Measurements from ENCODE around the gene SPTBN1. TPM values are rescaled to one million over a fixed set of nuclear protein-coding genes. Genes with fewer than 3 reads are reported as not detected.

Gene SPTBN1
- total and polyA plus RNA-seq, 2 donors (not counting 3 experiments of a cell fraction or from before 2014, with no cell fraction given): 63.3 to 320 TPM

DNA sequence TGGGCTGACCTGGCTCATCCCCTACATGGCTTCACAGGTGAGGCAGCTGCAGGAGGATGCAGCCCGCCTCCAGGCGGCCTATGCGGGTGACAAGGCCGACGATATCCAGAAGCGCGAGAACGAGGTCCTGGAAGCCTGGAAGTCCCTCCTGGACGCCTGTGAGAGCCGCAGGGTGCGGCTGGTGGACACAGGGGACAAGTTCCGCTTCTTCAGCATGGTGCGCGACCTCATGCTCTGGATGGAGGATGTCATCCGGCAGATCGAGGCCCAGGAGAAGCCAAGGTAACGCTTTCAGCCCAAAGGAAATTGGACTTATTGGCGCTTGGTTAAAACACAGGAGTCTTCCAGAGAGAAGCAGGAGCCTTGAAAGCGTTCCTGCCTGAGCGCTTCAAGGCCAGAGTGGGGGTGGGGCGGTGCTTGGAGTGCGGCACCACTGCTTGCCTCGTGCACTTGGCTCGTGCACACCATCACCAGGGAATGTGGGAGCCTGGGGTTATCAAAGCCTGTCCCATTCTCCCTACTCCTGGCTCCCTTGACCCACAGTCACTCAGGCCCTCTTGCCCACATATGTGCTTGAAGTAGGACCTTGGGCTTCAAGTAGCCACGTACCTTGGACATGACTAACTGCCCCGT, 197.6 kb downstream of the SPTBN1 start:
- Histone ChIP-seq H3K4me3 (replicated peaks in 1 of 3; ENCODE audit: insufficient read depth in 1 of 3, low read depth in 1 of 3, low read length in 3 of 3) (no peak overlapping the region), H3K79me2 (ENCODE audit: control insufficient read depth, insufficient read depth, low read length) (peaks cover 6% of the 10 kb centered on the region), H3K27ac (ENCODE audit: insufficient read depth, low read depth, low read length) (no peak overlapping the region), H2AFZ (ENCODE audit: low read depth, low read length) (no peak overlapping the region), H3K27me3 (ENCODE audit: control insufficient read depth in 2 of 2, insufficient read depth in 2 of 2, low read length in 2 of 2) (no peaks in the 10 kb centered on the region), H3K9ac (replicated peaks; ENCODE audit: extremely low read depth, insufficient read depth, low read length) (no peak overlapping the region), H3K9me3 (replicated peaks; ENCODE audit: control insufficient read depth, insufficient read depth, low read length) (no peaks in the 10 kb centered on the region), H3K36me3 (ENCODE audit: control insufficient read depth in 2 of 2, extremely low read depth in 1 of 2, insufficient read depth in 2 of 2, low read length in 2 of 2) (peaks cover 53 to 55% of the 10 kb centered on the region in 2 experiments), H4K20me1 (replicated peaks; ENCODE audit: control insufficient read depth, extremely low read depth, insufficient read depth, low read length) (no peaks in the 10 kb centered on the region), H3K4me2 (ENCODE audit: insufficient read depth, low read length) (no peak overlapping the region), H3K4me1 (ENCODE audit: control insufficient read depth, extremely low read depth, insufficient read depth, low read length) (no peaks in the 10 kb centered on the region), H3K9me1 (replicated peaks; ENCODE audit: control insufficient read depth, extremely low read depth, insufficient read depth, low read length) (no peaks in the 10 kb centered on the region)
- ChIA-PET CTCF (interaction anchor here (1.4 kb wide), 1 partner anchor 12 kb away, joined by 5 read pairs; no protein-coding TSS in a partner anchor), POLR2A (no interaction called here)
- intact Hi-C loops (cut with micrococcal nuclease) (no loop called here), dilution Hi-C loops (cut with MboI; ENCODE audit: extremely low pct_ligation_motif_present, low sequenced_read_pairs) (no loop called here)
- BruUV-seq (replicated peaks): no TSS peak
- no peak for DNase-seq (ENCODE audit: low read depth, low spot score)
- FAIRE-seq: no peak
- TF ChIP-seq POLR2AphosphoS5 (IDR thresholded peaks at IDR 0.05; ENCODE audit: insufficient read depth, low read depth, low read length): no peak

DNA sequence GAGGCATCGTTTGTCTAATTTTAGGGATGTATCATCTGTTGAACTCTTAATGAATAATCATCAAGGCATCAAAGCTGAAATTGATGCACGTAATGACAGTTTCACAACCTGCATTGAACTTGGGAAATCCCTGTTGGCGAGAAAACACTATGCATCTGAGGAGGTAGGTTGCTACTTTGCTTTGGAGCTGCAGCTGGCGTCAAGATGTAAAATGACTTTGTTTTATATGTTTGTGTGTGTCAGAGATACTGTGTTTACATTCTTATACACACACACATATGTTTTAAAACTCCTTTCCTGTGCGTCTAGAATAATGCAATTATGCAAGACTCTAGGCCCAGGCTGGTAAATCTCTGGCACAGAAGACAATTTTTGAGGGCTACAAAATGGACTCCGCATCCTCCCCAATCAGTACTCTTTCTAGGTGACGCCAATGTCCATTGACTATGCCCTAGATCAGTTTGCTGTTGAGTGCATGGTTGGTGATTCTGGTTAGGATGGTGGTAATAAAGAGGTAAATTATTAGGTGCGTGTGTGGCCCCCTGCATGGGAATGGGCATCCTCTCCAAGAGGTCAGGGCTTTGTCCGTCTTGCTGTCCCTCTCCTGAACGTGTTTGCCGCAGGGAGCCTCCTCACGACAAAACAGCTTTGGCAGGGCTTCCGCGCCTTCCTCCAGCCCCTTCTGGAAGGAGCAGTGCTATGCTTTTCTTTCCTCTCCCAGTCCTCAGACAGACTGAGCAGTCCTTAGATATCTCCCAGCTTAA, 199.1 kb downstream of the SPTBN1 start:
- intact Hi-C loops (cut with micrococcal nuclease): loop anchor here (5.0 kb wide), 1 partner anchor 133 kb away; no protein-coding TSS in a partner anchor
- ChIA-PET CTCF (interaction anchor here (0.6 to 3.8 kb wide), 7 partner anchors 10 to 554 kb away, joined by 3 to 25 read pairs (median 5); no protein-coding TSS in a partner anchor), POLR2A (no interaction called here)
- no peak overlapping the region for H3K4me2 ChIP-seq (ENCODE audit: insufficient read depth, low read length)
- BruUV-seq (replicated peaks): no TSS peak
- no peaks in the 10 kb centered on the region for H3K27me3 ChIP-seq (ENCODE audit: control insufficient read depth in 2 of 2, insufficient read depth in 2 of 2, low read length in 2 of 2)
- H2AFZ ChIP-seq (ENCODE audit: low read depth, low read length): no peak overlapping the region
- no peak overlapping the region for H3K4me3 ChIP-seq (replicated peaks in 1 of 3; ENCODE audit: insufficient read depth in 1 of 3, low read depth in 1 of 3, low read length in 3 of 3)
- H3K79me2 ChIP-seq (ENCODE audit: control insufficient read depth, insufficient read depth, low read length): peaks cover 6% of the 10 kb centered on the region
- no peaks in the 10 kb centered on the region for H4K20me1 ChIP-seq (replicated peaks; ENCODE audit: control insufficient read depth, extremely low read depth, insufficient read depth, low read length)
- TF ChIP-seq POLR2AphosphoS5 (IDR thresholded peaks at IDR 0.05; ENCODE audit: insufficient read depth, low read depth, low read length) (no peak), EZH2 (IDR thresholded peaks at IDR 0.05; ENCODE audit: borderline replicate concordance, low read depth, low read length, severe bottlenecking) (no peak), GATA2 (IDR thresholded peaks at IDR 0.05; ENCODE audit: insufficient read depth, insufficient read length, low read depth, low read length) (no peak)
- TF ChIP-seq, protein P1, sequence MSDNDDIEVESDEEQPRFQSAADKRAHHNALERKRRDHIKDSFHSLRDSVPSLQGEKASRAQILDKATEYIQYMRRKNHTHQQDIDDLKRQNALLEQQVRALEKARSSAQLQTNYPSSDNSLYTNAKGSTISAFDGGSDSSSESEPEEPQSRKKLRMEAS (IDR thresholded peaks at IDR 0.05; ENCODE audit: insufficient read depth, insufficient read length): no peak
- no peaks in the 10 kb centered on the region for H3K9me3 ChIP-seq (replicated peaks; ENCODE audit: control insufficient read depth, insufficient read depth, low read length)
- DNase-seq (ENCODE audit: low read depth, low spot score): no peak
- no peaks in the 10 kb centered on the region for H3K4me1 ChIP-seq (ENCODE audit: control insufficient read depth, extremely low read depth, insufficient read depth, low read length)
- peaks cover 51 to 53% of the 10 kb centered on the region in 2 experiments for H3K36me3 ChIP-seq (ENCODE audit: control insufficient read depth in 2 of 2, extremely low read depth in 1 of 2, insufficient read depth in 2 of 2, low read length in 2 of 2)
- no peaks in the 10 kb centered on the region for H3K9me1 ChIP-seq (replicated peaks; ENCODE audit: control insufficient read depth, extremely low read depth, insufficient read depth, low read length)
- dilution Hi-C loops (cut with MboI; ENCODE audit: extremely low pct_ligation_motif_present, low sequenced_read_pairs): no loop called here
- no peak for FAIRE-seq
- H3K9ac ChIP-seq (replicated peaks; ENCODE audit: extremely low read depth, insufficient read depth, low read length): no peak overlapping the region
- no peak overlapping the region for H3K27ac ChIP-seq (ENCODE audit: insufficient read depth, low read depth, low read length)
